HG03025 (cell line): ENCODE data around the gene ZNF425.
A peak's percentile ranks its signal among the peaks of the same experiment; 100 is the strongest.
"Not testable (repeated sequence)": the region's sequence is repeated elsewhere in the genome, so short reads cannot be mapped to it uniquely, and the experiment has no call there.

Source experiments
- ATAC-seq: cut with Tn5 transposase; IDR thresholded peaks from one replicate; pipeline ENCODE4 v1.9.1; 2021; ENCODE audit warnings: mild to moderate bottlenecking, moderate library complexity; ENCODE audit not compliant: unreplicated experiment, low FRiP score

The ZNF425 gene

GRCh38 chr7:149125863-149126661 is at the start of gene ZNF425:
Gene ZNF425 (minus strand): TSS chr7:149126324. CDS start chr7:149126213, 111 bp downstream.
- peak; percentile 84 for ATAC-seq

- ATAC-seq, result no peak
Observed at GRCh38 chr7:149175150-149175549, 49.0 kb upstream of the ZNF425 start.

GRCh38 chr7:149172534-149172920 is 46.4 kb upstream of the ZNF425 start:
- no peak for ATAC-seq

- no peak for ATAC-seq
Observed at GRCh38 chr7:149171892-149172533, 45.9 kb upstream of the ZNF425 start.

- no peak for ATAC-seq
Observed at GRCh38 chr7:149166630-149167352, 40.7 kb upstream of the ZNF425 start.

- ATAC-seq, result no peak
Observed at GRCh38 chr7:149166142-149166541, 40.0 kb upstream of the ZNF425 start.

GRCh38 chr7:149161241-149161848 is 35.2 kb upstream of the ZNF425 start:
- no peak for ATAC-seq

GRCh38 chr7:149156898-149157297 is 30.8 kb upstream of the ZNF425 start:
- no peak for ATAC-seq

GRCh38 chr7:149154056-149154455 is 27.9 kb upstream of the ZNF425 start:
- ATAC-seq, result no peak

GRCh38 chr7:149153346-149153745 is 27.2 kb upstream of the ZNF425 start:
- no peak for ATAC-seq

GRCh38 chr7:149150981-149151380 is 24.9 kb upstream of the ZNF425 start:
- ATAC-seq, result no peak

GRCh38 chr7:149147752-149148653 is 21.9 kb upstream of the ZNF425 start:
- ATAC-seq, result peak; percentile 34

- ATAC-seq, result peak; percentile 62
Observed at GRCh38 chr7:149147072-149147751, 21.1 kb upstream of the ZNF425 start, which contains the start of gene ZNF398. Gene ZNF398 (plus strand): TSS chr7:149147453. CDS start chr7:149147743, 290 bp downstream.

GRCh38 chr7:149145031-149145845 is 19.1 kb upstream of the ZNF425 start:
- no peak for ATAC-seq

GRCh38 chr7:149144436-149144922 is 18.4 kb upstream of the ZNF425 start:
- not testable (repeated sequence) for ATAC-seq

GRCh38 chr7:149141893-149142292 is 15.8 kb upstream of the ZNF425 start:
- ATAC-seq, result no peak

GRCh38 chr7:149140831-149141230 is 14.7 kb upstream of the ZNF425 start:
- no peak for ATAC-seq

GRCh38 chr7:149136118-149136517 is 10.0 kb upstream of the ZNF425 start:
- no peak for ATAC-seq
